Measurements from ENCODE around the gene TCP10L. TPM values are rescaled to one million over a fixed set of nuclear protein-coding genes. Genes with fewer than 3 reads are reported as not detected.

TCP10L gene
- total RNA-seq, 1 donor from 2014 or later: 0.78 TPM

DNA sequence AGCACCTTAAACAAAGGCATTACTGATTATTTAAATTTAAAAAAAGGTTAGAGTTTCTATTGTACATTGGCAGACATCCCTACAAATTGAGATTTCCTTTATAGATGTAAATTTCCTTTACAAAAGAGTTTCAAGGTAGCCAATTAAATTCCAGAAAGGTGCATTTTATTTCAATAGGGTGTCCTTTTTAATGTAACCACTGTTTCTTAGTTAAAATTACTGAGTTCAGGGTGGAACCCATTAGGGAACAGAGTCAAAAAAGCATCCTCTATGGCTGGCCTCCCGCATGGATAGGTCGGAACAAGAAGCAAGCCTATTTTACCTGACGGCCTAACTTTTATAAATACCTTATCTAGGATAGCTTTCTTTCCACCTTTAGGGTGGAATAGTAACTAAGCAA is 24.4 kb downstream of the TCP10L start:
- no peak overlapping the region for H3K4me3 ChIP-seq
- no peak overlapping the region for H3K27ac ChIP-seq
- no peak for ATAC-seq
- DNase-seq: no peak
- no peaks in the 10 kb centered on the region for H3K27me3 ChIP-seq
- no peaks in the 10 kb centered on the region for H3K9me3 ChIP-seq
- intact Hi-C loops (cut with DNase I): no loop called here
- H3K4me1 ChIP-seq: no peaks in the 10 kb centered on the region
- TF ChIP-seq CTCF (IDR thresholded peaks at IDR 0.05): no peak
- H3K36me3 ChIP-seq: no peaks in the 10 kb centered on the region

GRCh38 chr21:32559006-32559610 is 26.2 kb downstream of the TCP10L start:
- no peaks in the 10 kb centered on the region for H3K36me3 ChIP-seq
- no peaks in the 10 kb centered on the region for H3K27me3 ChIP-seq
- H3K27ac ChIP-seq: no peak overlapping the region
- intact Hi-C loops (cut with DNase I): no loop called here
- DNase-seq: no peak
- no peak for TF ChIP-seq CTCF (IDR thresholded peaks at IDR 0.05)
- no peak for ATAC-seq
- no peaks in the 10 kb centered on the region for H3K9me3 ChIP-seq
- H3K4me1 ChIP-seq: no peaks in the 10 kb centered on the region
- no peak overlapping the region for H3K4me3 ChIP-seq

GRCh38 chr21:32558106-32558505 is 27.2 kb downstream of the TCP10L start:
- ATAC-seq (no peak), DNase-seq (no peak)
- H3K36me3 ChIP-seq: no peaks in the 10 kb centered on the region
- H3K4me1 ChIP-seq: no peaks in the 10 kb centered on the region
- intact Hi-C loops (cut with DNase I): no loop called here
- H3K27ac ChIP-seq: no peak overlapping the region
- H3K4me3 ChIP-seq: no peak overlapping the region
- H3K27me3 ChIP-seq: no peaks in the 10 kb centered on the region
- TF ChIP-seq CTCF (IDR thresholded peaks at IDR 0.05): no peak
- H3K9me3 ChIP-seq: no peaks in the 10 kb centered on the region

DNA sequence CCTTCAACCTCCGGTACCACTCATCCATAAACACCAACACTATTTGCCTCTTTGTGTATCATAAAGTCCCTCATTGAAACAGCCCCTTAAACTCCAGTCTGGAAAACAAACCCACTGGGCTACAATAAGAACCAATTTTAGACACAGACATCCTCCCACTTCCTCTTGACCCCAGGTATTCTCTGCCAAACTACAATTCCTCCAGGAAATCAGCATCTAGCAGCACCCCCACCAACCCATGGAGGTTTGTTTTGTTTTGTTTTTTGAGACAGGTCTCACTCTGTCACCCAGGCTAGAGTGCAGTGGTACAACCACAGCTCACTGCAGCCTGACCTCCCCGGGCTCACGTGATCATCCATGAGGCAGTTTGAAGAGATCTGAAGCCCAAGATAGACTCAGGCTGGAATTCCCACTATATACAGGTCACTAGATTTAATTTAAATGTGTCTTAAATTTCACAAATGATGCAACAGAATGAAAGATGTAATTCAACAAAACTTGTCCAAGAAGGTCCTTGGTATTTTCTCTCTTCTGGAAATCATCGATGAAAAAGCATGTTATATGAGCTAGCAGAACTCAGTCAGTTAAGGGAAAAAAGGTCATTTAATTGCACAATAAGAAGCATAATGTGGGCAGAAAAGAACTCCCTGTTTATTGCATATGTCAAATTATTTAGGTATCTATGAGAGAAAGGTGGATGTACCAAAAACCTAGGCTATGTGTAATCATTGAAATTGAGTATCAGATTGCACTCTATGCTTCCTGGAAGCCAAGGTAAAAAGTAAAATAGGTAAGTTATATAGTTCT is 30.3 kb downstream of the TCP10L start:
- intact Hi-C loops (cut with DNase I): no loop called here
- H3K4me3 ChIP-seq: no peak overlapping the region
- no peaks in the 10 kb centered on the region for H3K27me3 ChIP-seq
- ATAC-seq: no peak
- no peaks in the 10 kb centered on the region for H3K36me3 ChIP-seq
- DNase-seq: no peak
- no peak for TF ChIP-seq CTCF (IDR thresholded peaks at IDR 0.05)
- H3K9me3 ChIP-seq: no peaks in the 10 kb centered on the region
- H3K27ac ChIP-seq: no peak overlapping the region
- H3K4me1 ChIP-seq: no peaks in the 10 kb centered on the region

DNA sequence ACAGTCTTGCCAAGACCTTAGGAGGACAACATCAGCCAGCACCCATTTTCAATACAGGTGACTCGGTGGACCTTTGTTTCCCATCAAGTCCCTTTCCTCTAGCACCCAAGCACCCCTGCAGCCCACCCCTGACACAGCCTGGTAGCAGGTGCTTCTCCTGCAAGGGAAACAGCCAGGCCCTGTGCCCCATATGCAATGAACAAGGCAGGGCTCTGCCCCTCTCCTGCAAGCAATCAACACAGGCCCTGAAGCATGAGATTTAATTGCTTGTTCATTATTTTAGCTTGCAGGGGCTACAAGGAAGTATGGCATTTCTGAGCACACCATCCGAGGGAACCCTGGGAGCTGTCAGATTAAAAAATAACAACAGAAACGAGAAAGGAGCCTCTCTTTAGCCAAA is 35.4 kb downstream of the TCP10L start:
- no peaks in the 10 kb centered on the region for H3K27me3 ChIP-seq
- H3K36me3 ChIP-seq: no peaks in the 10 kb centered on the region
- ATAC-seq (no peak), DNase-seq (no peak)
- intact Hi-C loops (cut with DNase I): no loop called here
- no peaks in the 10 kb centered on the region for H3K9me3 ChIP-seq
- no peak for TF ChIP-seq CTCF (IDR thresholded peaks at IDR 0.05)
- no peak overlapping the region for H3K4me3 ChIP-seq
- H3K4me1 ChIP-seq: no peaks in the 10 kb centered on the region
- no peak overlapping the region for H3K27ac ChIP-seq
